ENCODE data around the gene CDON. TPM values are rescaled to one million over a fixed set of nuclear protein-coding genes. Genes with fewer than 3 reads are reported as not detected.
A peak's percentile ranks its signal among the peaks of the same experiment; 100 is the strongest.

CDON gene
- total RNA-seq, 2 donors from 2014 or later: 9.8 to 26.9 TPM

GRCh38 chr11:126102436-126102981, 39.8 kb upstream of the CDON start:
- Histone ChIP-seq H3K4me3 (no peak overlapping the region), H3K9me3 (no peaks in the 10 kb centered on the region), H3K27me3 (replicated peaks; ENCODE audit: insufficient read depth) (no peaks in the 10 kb centered on the region), H3K4me1 (replicated peaks) (no peaks in the 10 kb centered on the region), H3K36me3 (no peaks in the 10 kb centered on the region), H3K27ac (peak overlapping the region; percentile 47 to 69)
- DNase-seq (ENCODE audit: low spot score): peak; percentile 58
- no peak for TF ChIP-seq POLR2A (IDR thresholded peaks at IDR 0.05)
- TF ChIP-seq POLR2AphosphoS5 (IDR thresholded peaks at IDR 0.05): peak; percentile 64
- WGBS: 40% methylated on average over 7 of the region's 7 CpGs
- intact Hi-C loops (cut with DNase I): no loop called here

DNA sequence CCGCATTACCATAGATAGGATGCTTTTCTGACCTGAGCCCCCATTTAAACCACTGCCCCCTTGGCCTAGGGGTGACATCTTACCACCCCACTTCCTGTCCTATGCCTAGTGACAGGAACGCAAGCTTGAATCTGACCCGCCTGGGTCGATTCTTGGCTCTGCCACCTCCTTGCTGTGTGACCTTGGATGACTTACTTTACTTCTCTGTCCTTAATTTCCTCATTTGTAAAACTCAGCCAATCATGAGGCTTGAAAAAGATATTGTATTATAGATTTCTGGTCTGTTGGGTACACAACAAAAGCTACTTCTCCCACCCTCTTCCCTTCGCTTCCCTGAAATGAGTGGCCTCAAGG, 39.2 kb upstream of the CDON start:
- Histone ChIP-seq H3K27me3 (replicated peaks; ENCODE audit: insufficient read depth) (no peaks in the 10 kb centered on the region), H3K4me1 (replicated peaks) (no peaks in the 10 kb centered on the region), H3K9me3 (no peaks in the 10 kb centered on the region), H3K27ac (peak overlapping the region; percentile 15 to 47), H3K4me3 (no peak overlapping the region), H3K36me3 (no peaks in the 10 kb centered on the region)
- intact Hi-C loops (cut with DNase I): no loop called here
- 98% methylated on average over 5 of the region's 5 CpGs for whole genome bisulfite sequencing
- no peak for DNase-seq (ENCODE audit: low spot score)
- TF ChIP-seq CTCF (IDR thresholded peaks at IDR 0.05) (no peak), POLR2AphosphoS5 (IDR thresholded peaks at IDR 0.05) (no peak), POLR2A (IDR thresholded peaks at IDR 0.05) (no peak)

GRCh38 chr11:126101251-126101929, 38.7 kb upstream of the CDON start:
- 91% methylated on average over 11 of the region's 11 CpGs for WGBS
- peak overlapping the region; percentile 15 to 47 for H3K27ac ChIP-seq

GRCh38 chr11:126100716-126101115, 38.0 kb upstream of the CDON start:
- H3K36me3 ChIP-seq: no peaks in the 10 kb centered on the region
- no peak for DNase-seq (ENCODE audit: low spot score)
- no peak overlapping the region for H3K4me3 ChIP-seq
- H3K27ac ChIP-seq: no peak overlapping the region
- intact Hi-C loops (cut with DNase I): no loop called here
- H3K4me1 ChIP-seq (replicated peaks): no peaks in the 10 kb centered on the region
- no peaks in the 10 kb centered on the region for H3K9me3 ChIP-seq
- WGBS: 81% methylated on average over 5 of the region's 5 CpGs
- H3K27me3 ChIP-seq (replicated peaks; ENCODE audit: insufficient read depth): no peaks in the 10 kb centered on the region
- TF ChIP-seq POLR2A (IDR thresholded peaks at IDR 0.05): no peak
- no peak for TF ChIP-seq POLR2AphosphoS5 (IDR thresholded peaks at IDR 0.05)
- no peak for TF ChIP-seq CTCF (IDR thresholded peaks at IDR 0.05)

More at GRCh38 chr11:126101251-126101929, 38.7 kb upstream of the CDON start:
- no peak overlapping the region for H3K4me3 ChIP-seq
- no peak for DNase-seq (ENCODE audit: low spot score)
- no peaks in the 10 kb centered on the region for H3K27me3 ChIP-seq (replicated peaks; ENCODE audit: insufficient read depth)
- intact Hi-C loops (cut with DNase I): no loop called here
- TF ChIP-seq POLR2A (IDR thresholded peaks at IDR 0.05) (no peak), POLR2AphosphoS5 (IDR thresholded peaks at IDR 0.05) (no peak), CTCF (IDR thresholded peaks at IDR 0.05) (no peak)
- H3K36me3 ChIP-seq: no peaks in the 10 kb centered on the region
- no peaks in the 10 kb centered on the region for H3K9me3 ChIP-seq
- H3K4me1 ChIP-seq (replicated peaks): no peaks in the 10 kb centered on the region

- Histone ChIP-seq H3K36me3 (no peaks in the 10 kb centered on the region), H3K9me3 (no peaks in the 10 kb centered on the region), H3K27ac (no peak overlapping the region), H3K27me3 (replicated peaks; ENCODE audit: insufficient read depth) (no peaks in the 10 kb centered on the region), H3K4me1 (replicated peaks) (no peaks in the 10 kb centered on the region), H3K4me3 (no peak overlapping the region)
- 91% methylated on average over 7 of the region's 7 CpGs for WGBS
- no peak for DNase-seq (ENCODE audit: low spot score)
- intact Hi-C loops (cut with DNase I): no loop called here
- TF ChIP-seq CTCF (IDR thresholded peaks at IDR 0.05) (no peak), POLR2AphosphoS5 (IDR thresholded peaks at IDR 0.05) (no peak), POLR2A (IDR thresholded peaks at IDR 0.05) (no peak)
Observed at GRCh38 chr11:126098204-126098769, 35.6 kb upstream of the CDON start.
